HG03378 (cell line): ENCODE data around the gene UQCR10.

Source experiments
- ATAC-seq: cut with Tn5 transposase; IDR thresholded peaks from one replicate; pipeline ENCODE4 v1.9.1; 2021; ENCODE audit warnings: mild to moderate bottlenecking, moderate library complexity; ENCODE audit not compliant: unreplicated experiment

UQCR10 gene

GRCh38 chr22:29758068-29758622 lies 9.0 kb upstream of the UQCR10 start:
- no peak for ATAC-seq

GRCh38 chr22:29758959-29759358 lies 8.2 kb upstream of the UQCR10 start:
- ATAC-seq: no peak

- ATAC-seq: no peak
These were observed 4.9 kb upstream of the UQCR10 start for GRCh38 chr22:29762263-29762662.

- peak; percentile 13 for ATAC-seq
These were observed 1.1 kb upstream of the UQCR10 start for GRCh38 chr22:29765905-29766631.

GRCh38 chr22:29766632-29767170 lies 468 bp upstream of the UQCR10 start, which contains the start of gene ZMAT5:
TSS of gene ZMAT5 (minus strand) at chr22:29767007. CDS start at chr22:29748544, 18,463 bp downstream.
- peak; percentile 63 for ATAC-seq

- ATAC-seq: no peak
These were observed 1.0 kb downstream of the UQCR10 start for GRCh38 chr22:29768052-29768693.

GRCh38 chr22:29769723-29770321 lies 2.7 kb downstream of the UQCR10 start:
- ATAC-seq: no peak

- no peak for ATAC-seq
These were observed 5.0 kb downstream of the UQCR10 start for GRCh38 chr22:29772170-29772641.

GRCh38 chr22:29773233-29773632 lies 6.1 kb downstream of the UQCR10 start:
- no peak for ATAC-seq

- ATAC-seq: no peak
These were observed 13.1 kb downstream of the UQCR10 start for GRCh38 chr22:29780220-29780619.

GRCh38 chr22:29780748-29781676 lies 13.8 kb downstream of the UQCR10 start:
- no peak for ATAC-seq

- no peak for ATAC-seq
These were observed 15.1 kb downstream of the UQCR10 start for GRCh38 chr22:29782061-29782845.

GRCh38 chr22:29784451-29785361 lies 17.5 kb downstream of the UQCR10 start:
- no peak for ATAC-seq

- ATAC-seq: no peak
These were observed 18.9 kb downstream of the UQCR10 start for GRCh38 chr22:29786031-29786430.

GRCh38 chr22:29787371-29787980 lies 20.3 kb downstream of the UQCR10 start:
- no peak for ATAC-seq

GRCh38 chr22:29788339-29789279 lies 21.4 kb downstream of the UQCR10 start:
- ATAC-seq: no peak

GRCh38 chr22:29790061-29790460 lies 22.9 kb downstream of the UQCR10 start:
- ATAC-seq: no peak
